Measurements from ENCODE around the gene DCAF15.

GRCh38 chr19:13999085-13999484, 46.8 kb downstream of the DCAF15 start:
- TF ChIP-seq POLR2A (IDR thresholded peaks at IDR 0.05) (no peak), CTCF (IDR thresholded peaks at IDR 0.05) (no peak)

Data from uterus (tissue), 2 donors.